Astrocyte of the cerebellum (primary cell): Measurements from ENCODE around the gene OR8G5.

ENCODE experiments used
- DNase-seq: peaks from one replicate; pipeline ENCODE4 v3.0.0-alpha.2; 2011; ENCODE audit warnings: low read depth
- H3K4me3 ChIP-seq: 2 replicates; pipeline ENCODE4 v1.5.1; 2011; ENCODE audit warnings: mild to moderate bottlenecking, low read depth, low read length, moderate library complexity
- in situ Hi-C: cut with HindIII; loops from 2 replicates; pipeline ENCODE4 v1.10.0; 2017; ENCODE audit warnings: low sequenced_read_pairs
- TF ChIP-seq, protein P1 (sequence below): IDR thresholded peaks from 2 replicates; pipeline ENCODE4 v1.5.1; 2012; ENCODE audit warnings: low read length, low read depth, moderate library complexity, mild to moderate bottlenecking; ENCODE audit errors: missing control alignments

The OR8G5 gene

DNA sequence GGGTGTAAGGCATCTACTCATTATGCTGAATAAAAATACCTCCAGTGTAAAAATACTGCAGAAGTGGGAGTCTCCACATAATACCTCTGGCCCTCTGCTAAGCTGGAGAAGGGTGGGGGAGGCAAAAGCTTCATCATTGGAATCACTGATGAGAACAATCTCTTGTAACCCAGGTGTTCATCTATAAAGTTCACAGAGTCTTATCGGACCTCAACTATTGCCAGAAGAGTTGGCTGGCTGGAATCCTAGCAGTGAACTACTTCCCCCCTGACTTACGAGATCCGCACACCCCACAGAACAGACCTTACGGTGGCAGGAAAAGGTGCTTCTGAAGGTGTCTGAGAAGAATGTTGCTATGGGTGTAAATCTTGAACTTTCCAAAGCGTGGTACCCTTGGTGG is 55.1 kb downstream of the OR8G5 start:
- no peak overlapping the region for H3K4me3 ChIP-seq
- no peak for DNase-seq
- in situ Hi-C loops = no loop called here
- TF ChIP-seq, protein P1, sequence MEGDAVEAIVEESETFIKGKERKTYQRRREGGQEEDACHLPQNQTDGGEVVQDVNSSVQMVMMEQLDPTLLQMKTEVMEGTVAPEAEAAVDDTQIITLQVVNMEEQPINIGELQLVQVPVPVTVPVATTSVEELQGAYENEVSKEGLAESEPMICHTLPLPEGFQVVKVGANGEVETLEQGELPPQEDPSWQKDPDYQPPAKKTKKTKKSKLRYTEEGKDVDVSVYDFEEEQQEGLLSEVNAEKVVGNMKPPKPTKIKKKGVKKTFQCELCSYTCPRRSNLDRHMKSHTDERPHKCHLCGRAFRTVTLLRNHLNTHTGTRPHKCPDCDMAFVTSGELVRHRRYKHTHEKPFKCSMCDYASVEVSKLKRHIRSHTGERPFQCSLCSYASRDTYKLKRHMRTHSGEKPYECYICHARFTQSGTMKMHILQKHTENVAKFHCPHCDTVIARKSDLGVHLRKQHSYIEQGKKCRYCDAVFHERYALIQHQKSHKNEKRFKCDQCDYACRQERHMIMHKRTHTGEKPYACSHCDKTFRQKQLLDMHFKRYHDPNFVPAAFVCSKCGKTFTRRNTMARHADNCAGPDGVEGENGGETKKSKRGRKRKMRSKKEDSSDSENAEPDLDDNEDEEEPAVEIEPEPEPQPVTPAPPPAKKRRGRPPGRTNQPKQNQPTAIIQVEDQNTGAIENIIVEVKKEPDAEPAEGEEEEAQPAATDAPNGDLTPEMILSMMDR = no peak

DNA sequence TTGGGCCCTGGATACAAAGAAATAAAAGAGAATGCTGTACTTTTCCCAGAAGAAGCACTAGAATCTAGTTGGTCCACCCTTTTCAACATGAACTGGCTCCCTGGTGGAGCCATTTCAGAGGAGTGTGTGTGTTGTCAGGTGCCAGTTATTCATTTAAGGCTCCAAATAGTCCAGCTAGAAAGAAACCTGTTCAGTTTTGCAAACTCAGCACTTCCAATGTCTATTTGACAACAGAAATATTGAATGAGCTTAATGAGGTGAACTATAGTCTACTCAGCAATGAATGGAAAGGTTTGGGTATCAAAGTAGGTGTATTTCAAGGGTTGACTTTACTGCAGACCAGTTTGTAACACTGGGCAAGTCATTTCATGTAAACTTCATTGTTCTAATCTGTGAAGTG is 55.5 kb downstream of the OR8G5 start:
- in situ Hi-C loops = no loop called here
- no peak for DNase-seq
- H3K4me3 ChIP-seq = no peak overlapping the region
- TF ChIP-seq, protein P1 = no peak

DNA sequence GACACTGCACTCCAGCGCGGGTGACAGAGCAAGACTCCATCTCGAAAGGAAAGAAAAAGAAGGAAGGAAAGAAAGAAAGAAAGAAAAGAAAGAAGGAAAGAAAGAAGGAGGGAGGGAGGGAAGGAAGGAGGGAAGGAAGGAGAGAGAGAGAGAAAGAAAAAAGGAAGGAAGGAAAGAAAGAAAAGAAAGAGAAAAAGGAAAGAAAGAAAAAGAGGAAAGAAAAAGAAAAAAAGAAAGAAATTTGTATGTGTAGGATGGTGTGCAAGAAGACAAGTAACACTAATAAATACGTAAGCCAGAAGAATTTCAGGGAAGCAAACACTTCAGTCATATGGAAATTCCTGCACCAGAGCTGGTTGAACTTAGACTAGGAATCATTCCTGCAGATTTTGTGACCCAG is 57.0 kb downstream of the OR8G5 start:
- in situ Hi-C loops = no loop called here
- no peak overlapping the region for H3K4me3 ChIP-seq
- TF ChIP-seq, protein P1 = no peak
- no peak for DNase-seq

DNA sequence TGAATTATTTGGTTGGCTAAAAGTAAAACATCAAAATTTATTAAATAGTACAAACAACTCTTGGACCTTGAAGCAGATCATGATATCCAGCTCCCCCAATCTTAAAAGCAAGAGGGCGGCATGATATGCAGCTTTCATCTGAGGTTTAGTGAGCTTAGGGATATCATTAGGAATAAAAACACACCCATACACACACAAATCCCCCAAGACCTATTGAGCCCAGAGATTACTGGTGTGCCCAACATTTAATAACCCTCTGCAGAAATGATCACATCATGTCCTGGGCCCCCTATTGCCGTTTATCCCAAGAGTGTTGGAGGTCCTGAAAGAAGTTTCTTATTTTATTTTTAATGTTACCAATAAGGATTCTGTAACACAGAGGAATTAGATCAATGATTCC is 57.7 kb downstream of the OR8G5 start, which contains the start of gene OR8D1:
TSS of gene OR8D1 (minus strand) at position 101 of the 400 bp plus-strand sequence. CDS start 3,183 bp downstream, outside the sequence.
- no peak within 1 kb of the TSS for H3K4me3 ChIP-seq
- TF ChIP-seq, protein P1 = no peak
- DNase-seq = no peak
- in situ Hi-C loops = no loop called here

DNA sequence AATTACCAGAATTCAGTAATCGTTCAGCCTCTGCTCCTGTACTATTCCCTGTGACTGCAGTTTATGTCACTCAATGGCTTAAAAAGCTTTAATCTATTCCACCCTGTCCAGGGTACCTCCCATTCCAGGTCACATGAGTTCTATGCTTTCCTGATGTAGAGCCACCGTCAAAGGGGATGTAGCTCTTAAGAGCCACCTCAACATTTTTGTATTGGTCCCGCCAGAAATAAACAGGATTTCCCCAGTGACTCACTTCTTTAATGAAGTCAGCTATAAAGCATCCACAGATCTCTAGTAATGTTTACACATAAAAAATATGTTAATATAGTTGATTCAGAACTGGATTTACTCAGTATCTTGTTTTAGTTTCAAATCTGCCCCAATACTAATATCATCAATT is 58.9 kb downstream of the OR8G5 start:
- no peak overlapping the region for H3K4me3 ChIP-seq
- TF ChIP-seq, protein P1 = no peak
- in situ Hi-C loops = no loop called here
- no peak for DNase-seq
